Endothelial cell (in vitro differentiated cells): Measurements from ENCODE around the gene RESP18. TPM values are rescaled to one million over a fixed set of nuclear protein-coding genes. Genes with fewer than 3 reads are reported as not detected.

ENCODE experiments used
- DNase-seq: peaks from one replicate; pipeline ENCODE4 v3.0.0; 2021; ENCODE audit warnings: low spot score
- H3K27ac Mint-ChIP-seq: one replicate; pipeline ENCODE4 v1.8.0; 2021; ENCODE audit warnings: mixed read lengths, inconsistent platforms; ENCODE audit not compliant: unreplicated experiment
- H3K27me3 Mint-ChIP-seq: one replicate; pipeline ENCODE4 v1.8.0; 2021; ENCODE audit warnings: mild to moderate bottlenecking, moderate library complexity, mixed read lengths, inconsistent platforms; ENCODE audit not compliant: unreplicated experiment
- H3K36me3 Mint-ChIP-seq: one replicate; pipeline ENCODE4 v1.8.0; 2021; ENCODE audit warnings: mild to moderate bottlenecking, low read depth, mixed read lengths, inconsistent platforms; ENCODE audit not compliant: unreplicated experiment
- H3K4me1 Mint-ChIP-seq: one replicate; pipeline ENCODE4 v1.8.0; 2021; ENCODE audit warnings: mild to moderate bottlenecking, mixed read lengths, inconsistent platforms; ENCODE audit not compliant: unreplicated experiment
- H3K4me3 Mint-ChIP-seq: one replicate; pipeline ENCODE4 v1.8.0; 2021; ENCODE audit warnings: mild to moderate bottlenecking, mixed read lengths, inconsistent platforms; ENCODE audit not compliant: unreplicated experiment
- H3K9me3 Mint-ChIP-seq: one replicate; pipeline ENCODE4 v1.8.0; 2021; ENCODE audit warnings: mixed read lengths, inconsistent platforms; ENCODE audit not compliant: unreplicated experiment
- total RNA-seq: library from RNA; stranded (reverse); fragmentation: NEBNext Ultra II Directional; extraction: Animal tissue kit (Norgen Biotek cat#: 25700); gene quantifications from one replicate; pipeline ENCODE4 v1.2.1, GENCODE V29; 2021; ENCODE audit not compliant: unreplicated experiment
- TF ChIP-seq, protein P1 (sequence below): fragments of 200-600 bp; sonication (generic); IDR thresholded peaks from one replicate; pipeline ENCODE4 v1.5.0; 2021; ENCODE audit warnings: antibody characterized with exemption; ENCODE audit not compliant: unreplicated experiment

The RESP18 gene
- total RNA-seq, 1 donor from 2014 or later, result not detected

DNA sequence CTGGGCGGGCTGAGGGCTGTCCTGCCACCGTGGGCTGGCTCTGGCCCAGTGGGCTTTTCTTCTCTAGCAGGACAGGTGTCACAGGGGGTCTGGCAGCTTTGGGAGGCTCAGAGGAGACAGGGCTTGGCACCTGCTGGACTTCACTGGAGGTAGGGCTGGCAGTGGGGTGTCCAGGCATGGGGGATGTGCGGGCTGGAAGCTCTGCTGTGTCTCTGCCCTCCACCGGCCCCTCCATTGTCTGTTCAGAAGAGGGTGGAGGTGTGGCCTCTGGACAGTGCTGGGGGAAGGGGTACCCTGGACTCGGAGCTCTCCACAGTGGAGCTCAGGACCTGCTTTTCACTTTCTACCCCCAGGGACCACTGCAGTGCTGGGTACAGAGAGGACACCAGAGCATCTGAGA lies 32.5 kb downstream of the RESP18 start:
- H3K4me1 Mint-ChIP-seq, result peaks cover 5% of the 10 kb centered on the region
- no peak overlapping the region for H3K4me3 Mint-ChIP-seq
- H3K27me3 Mint-ChIP-seq, result peaks cover 7% of the 10 kb centered on the region
- DNase-seq, result no peak
- peaks cover 4% of the 10 kb centered on the region for H3K9me3 Mint-ChIP-seq
- H3K27ac Mint-ChIP-seq, result no peak overlapping the region
- TF ChIP-seq, protein P1, sequence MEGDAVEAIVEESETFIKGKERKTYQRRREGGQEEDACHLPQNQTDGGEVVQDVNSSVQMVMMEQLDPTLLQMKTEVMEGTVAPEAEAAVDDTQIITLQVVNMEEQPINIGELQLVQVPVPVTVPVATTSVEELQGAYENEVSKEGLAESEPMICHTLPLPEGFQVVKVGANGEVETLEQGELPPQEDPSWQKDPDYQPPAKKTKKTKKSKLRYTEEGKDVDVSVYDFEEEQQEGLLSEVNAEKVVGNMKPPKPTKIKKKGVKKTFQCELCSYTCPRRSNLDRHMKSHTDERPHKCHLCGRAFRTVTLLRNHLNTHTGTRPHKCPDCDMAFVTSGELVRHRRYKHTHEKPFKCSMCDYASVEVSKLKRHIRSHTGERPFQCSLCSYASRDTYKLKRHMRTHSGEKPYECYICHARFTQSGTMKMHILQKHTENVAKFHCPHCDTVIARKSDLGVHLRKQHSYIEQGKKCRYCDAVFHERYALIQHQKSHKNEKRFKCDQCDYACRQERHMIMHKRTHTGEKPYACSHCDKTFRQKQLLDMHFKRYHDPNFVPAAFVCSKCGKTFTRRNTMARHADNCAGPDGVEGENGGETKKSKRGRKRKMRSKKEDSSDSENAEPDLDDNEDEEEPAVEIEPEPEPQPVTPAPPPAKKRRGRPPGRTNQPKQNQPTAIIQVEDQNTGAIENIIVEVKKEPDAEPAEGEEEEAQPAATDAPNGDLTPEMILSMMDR, result no peak
- peaks cover 4% of the 10 kb centered on the region for H3K36me3 Mint-ChIP-seq

DNA sequence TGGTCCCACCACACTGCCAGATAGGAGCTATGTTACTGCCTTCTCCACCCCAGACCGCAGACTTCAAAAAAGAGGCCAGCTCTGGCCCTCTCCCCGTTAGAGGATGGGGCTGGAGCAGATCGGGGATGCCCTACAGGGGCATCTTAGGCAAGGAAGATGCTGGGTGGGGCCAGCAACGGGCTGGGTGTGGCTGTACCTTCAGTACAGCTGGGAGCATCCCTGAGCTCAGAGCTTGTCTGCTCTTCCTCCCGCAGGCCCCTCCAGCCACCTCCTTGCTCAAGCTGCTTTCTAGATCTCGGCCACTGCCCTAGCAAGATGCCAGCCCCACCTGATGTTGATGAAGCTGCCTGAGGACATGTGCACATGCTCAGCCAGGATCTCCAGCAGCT lies 33.2 kb downstream of the RESP18 start:
- peaks cover 4% of the 10 kb centered on the region for H3K36me3 Mint-ChIP-seq
- H3K4me1 Mint-ChIP-seq, result peaks cover 1% of the 10 kb centered on the region
- TF ChIP-seq, protein P1, result no peak
- no peak overlapping the region for H3K4me3 Mint-ChIP-seq
- no peak overlapping the region for H3K27ac Mint-ChIP-seq
- peaks cover 4% of the 10 kb centered on the region for H3K9me3 Mint-ChIP-seq
- DNase-seq, result no peak
- peaks cover 7% of the 10 kb centered on the region for H3K27me3 Mint-ChIP-seq

DNA sequence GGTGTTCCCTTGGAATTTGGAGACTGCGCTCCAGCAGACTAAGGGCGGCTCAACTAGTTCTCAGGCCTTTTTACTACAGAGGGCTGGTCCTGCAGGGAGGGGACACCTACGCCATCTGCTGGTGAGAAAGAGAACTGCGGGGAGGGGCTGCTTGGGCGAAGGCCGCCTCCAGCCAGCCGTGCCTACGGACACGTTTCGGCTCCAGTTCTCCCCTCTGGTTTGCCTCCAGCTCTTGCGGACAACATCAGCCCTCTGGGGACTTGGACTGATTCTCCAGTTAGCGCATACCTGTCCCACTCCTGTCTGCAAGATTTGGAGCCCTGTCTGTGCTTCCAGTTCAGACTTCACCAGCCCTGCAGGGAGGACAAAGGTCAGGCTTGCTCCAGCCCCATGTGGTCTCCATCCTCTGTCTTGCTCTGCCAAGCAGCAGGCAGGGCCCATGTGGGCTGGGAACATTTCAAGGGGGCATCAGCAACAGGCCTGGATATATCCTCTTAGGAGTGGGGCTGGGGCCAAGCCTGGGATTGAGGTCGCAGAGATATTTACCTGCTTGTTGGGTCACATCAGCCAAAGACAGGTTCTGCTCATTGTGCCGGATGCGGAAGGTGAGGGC lies 33.7 kb downstream of the RESP18 start:
- DNase-seq, result peak; percentile 94
- Mint-ChIP-seq H3K9me3 (peaks cover 4% of the 10 kb centered on the region), H3K27ac (no peak overlapping the region), H3K36me3 (peaks cover 4% of the 10 kb centered on the region), H3K4me3 (no peak overlapping the region), H3K4me1 (peaks cover 6% of the 10 kb centered on the region), H3K27me3 (peaks cover 7% of the 10 kb centered on the region)
- TF ChIP-seq, protein P1, result peak; percentile 97

DNA sequence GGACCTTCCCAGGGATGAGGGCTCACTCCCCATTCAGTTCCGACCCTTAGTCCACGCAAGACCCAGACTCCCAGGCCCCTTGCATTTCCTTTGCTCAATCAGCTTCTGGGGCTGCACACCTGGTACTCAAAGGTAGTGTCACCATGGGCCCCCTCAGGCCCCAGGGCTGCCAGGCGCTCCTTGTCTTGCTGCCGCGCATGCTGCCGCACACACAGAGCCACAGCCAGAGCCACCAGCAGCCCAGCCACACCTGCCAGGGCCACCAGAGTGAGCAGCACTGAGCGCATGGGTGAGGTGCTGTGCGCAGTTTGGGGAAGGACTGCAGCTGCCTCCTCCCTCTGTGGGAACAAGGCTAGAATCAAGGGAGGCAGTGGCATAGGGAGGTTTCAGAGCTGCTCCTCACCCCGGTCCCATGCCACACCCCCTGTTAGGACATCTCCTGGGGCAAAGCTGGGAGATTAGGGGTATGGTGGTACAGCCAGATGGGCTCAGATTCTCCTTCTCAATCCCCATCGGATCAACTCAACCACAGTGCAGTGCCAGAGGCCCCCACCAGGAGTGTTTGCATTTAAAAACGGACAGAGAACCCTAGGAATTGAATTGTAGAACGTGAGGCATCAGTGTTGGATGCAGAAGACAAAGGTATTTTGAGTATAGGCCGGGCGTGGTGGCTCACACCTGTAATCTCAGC lies 34.6 kb downstream of the RESP18 start:
- no peak overlapping the region for H3K27ac Mint-ChIP-seq
- H3K4me3 Mint-ChIP-seq, result no peak overlapping the region
- TF ChIP-seq, protein P1, result no peak
- H3K9me3 Mint-ChIP-seq, result peaks cover 4% of the 10 kb centered on the region
- DNase-seq, result no peak
- H3K4me1 Mint-ChIP-seq, result peaks cover 6% of the 10 kb centered on the region
- peaks cover 4% of the 10 kb centered on the region for H3K36me3 Mint-ChIP-seq
- H3K27me3 Mint-ChIP-seq, result peaks cover 10% of the 10 kb centered on the region

DNA sequence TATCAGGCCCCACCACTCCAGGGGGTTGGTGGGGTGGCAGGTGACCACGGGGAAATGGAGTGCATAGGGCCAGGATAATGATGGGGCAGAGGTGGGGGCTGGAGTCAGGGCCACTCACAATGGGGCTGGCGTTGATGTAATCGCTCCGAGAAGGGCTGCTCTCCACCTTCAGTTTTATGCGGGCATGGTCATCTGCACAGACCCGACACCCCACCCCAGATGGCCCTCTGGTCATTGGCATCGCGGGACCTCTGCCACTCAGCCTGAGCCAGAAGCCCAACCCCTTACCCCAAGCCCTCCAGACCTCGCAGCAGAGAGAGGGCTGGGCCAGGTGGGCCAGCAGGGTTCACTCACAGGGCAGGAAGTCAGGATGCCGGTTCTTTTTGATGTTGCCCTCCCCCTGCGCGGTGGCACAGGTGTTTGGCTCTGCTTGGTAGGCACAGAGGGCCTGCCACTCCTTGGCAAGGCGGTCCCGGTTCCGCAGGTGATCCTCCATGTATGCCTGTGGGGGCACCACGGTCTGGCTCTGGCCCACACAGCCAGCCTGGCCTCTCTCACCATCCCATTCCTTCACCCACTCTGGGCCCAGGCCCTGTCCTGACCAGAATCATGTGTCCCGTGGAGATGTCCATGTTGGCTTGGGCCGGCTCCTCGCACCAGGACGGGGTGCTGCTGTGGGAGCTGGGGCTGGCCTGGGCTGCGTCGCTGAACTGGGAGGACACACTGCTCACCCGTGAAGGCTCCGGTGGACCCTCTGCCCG lies 35.7 kb downstream of the RESP18 start:
- peaks cover 4% of the 10 kb centered on the region for H3K36me3 Mint-ChIP-seq
- peaks cover 4% of the 10 kb centered on the region for H3K9me3 Mint-ChIP-seq
- no peak overlapping the region for H3K27ac Mint-ChIP-seq
- H3K4me3 Mint-ChIP-seq, result no peak overlapping the region
- TF ChIP-seq, protein P1, result no peak
- no peak for DNase-seq
- peaks cover 10% of the 10 kb centered on the region for H3K27me3 Mint-ChIP-seq
- peaks cover 6% of the 10 kb centered on the region for H3K4me1 Mint-ChIP-seq
